Stromal cell of bone marrow (primary cell): ENCODE results near the gene SPOCK1.

ENCODE experiments used
- DNase-seq: peaks from one replicate; pipeline ENCODE4 v3.0.0-alpha.2; 2012; ENCODE audit warnings: low read depth

Gene SPOCK1

GRCh38 chr5:137328991-137329390 lies 170.1 kb downstream of the SPOCK1 start:
- no peak for DNase-seq

GRCh38 chr5:137328463-137328862 lies 170.7 kb downstream of the SPOCK1 start:
- DNase-seq = no peak

- no peak for DNase-seq
Observed at GRCh38 chr5:137325721-137326120, 173.4 kb downstream of the SPOCK1 start.

GRCh38 chr5:137320056-137321045 lies 178.8 kb downstream of the SPOCK1 start:
- DNase-seq = peak; percentile 47

GRCh38 chr5:137318027-137318426 lies 181.1 kb downstream of the SPOCK1 start:
- DNase-seq = no peak

GRCh38 chr5:137316346-137316736 lies 182.8 kb downstream of the SPOCK1 start:
- DNase-seq = no peak

GRCh38 chr5:137315534-137316345 lies 183.4 kb downstream of the SPOCK1 start:
- no peak for DNase-seq

GRCh38 chr5:137315109-137315508 lies 184.0 kb downstream of the SPOCK1 start:
- DNase-seq = no peak

GRCh38 chr5:137313526-137314175 lies 185.5 kb downstream of the SPOCK1 start:
- no peak for DNase-seq

GRCh38 chr5:137312011-137312410 lies 187.1 kb downstream of the SPOCK1 start:
- no peak for DNase-seq

GRCh38 chr5:137310051-137310730 lies 188.9 kb downstream of the SPOCK1 start:
- peak; percentile 90 for DNase-seq

GRCh38 chr5:137309290-137309689 lies 189.8 kb downstream of the SPOCK1 start:
- no peak for DNase-seq

GRCh38 chr5:137308311-137308710 lies 190.8 kb downstream of the SPOCK1 start:
- DNase-seq = no peak

- no peak for DNase-seq
Observed at GRCh38 chr5:137306903-137307302, 192.2 kb downstream of the SPOCK1 start.

GRCh38 chr5:137305971-137306602 lies 193.0 kb downstream of the SPOCK1 start:
- no peak for DNase-seq

- no peak for DNase-seq
Observed at GRCh38 chr5:137304226-137304874, 194.8 kb downstream of the SPOCK1 start.

GRCh38 chr5:137303509-137303908 lies 195.6 kb downstream of the SPOCK1 start:
- DNase-seq = no peak

GRCh38 chr5:137300411-137301240 lies 198.5 kb downstream of the SPOCK1 start:
- peak; percentile 79 for DNase-seq

GRCh38 chr5:137296213-137296781 lies 202.8 kb downstream of the SPOCK1 start:
- DNase-seq = no peak
